HepG2 (cell line): ENCODE data around the gene CDK8. TPM values are rescaled to one million over a fixed set of nuclear protein-coding genes. Genes with fewer than 3 reads are reported as not detected.
A peak's percentile ranks its signal among the peaks of the same experiment; 100 is the strongest.

Experiments
- JARID2 ChIP-seq: sonication (generic); formaldehyde crosslinking; IDR thresholded peaks from 2 replicates; pipeline ENCODE4 v1.8.1; 2023; ENCODE audit warnings: missing genetic modification reagents, inconsistent platforms; ENCODE audit not compliant: insufficient replicate concordance
- KLF16 ChIP-seq, 2 experiments: sonication (generic) in 1 of 2; formaldehyde crosslinking in 1 of 2; IDR thresholded peaks; 2 replicates each; pipeline versions ENCODE4 v1.6.1 to v1.8.0; 2016 to 2023; ENCODE audit warnings: missing genetic modification reagents in 2 of 2, missing compliant biosample characterization in 1 of 2
- MBNL3 ChIP-seq: fragments of 250-450 bp; sonication (Bioruptor Pico); conservative IDR thresholded peaks from 2 replicates; pipeline ENCODE4 v1.8.0; 2022; ENCODE audit warnings: mild to moderate bottlenecking, inconsistent platforms
- MEF2D ChIP-seq: sonication (generic); formaldehyde crosslinking; IDR thresholded peaks from 2 replicates; pipeline ENCODE4 v1.5.1; 2020; ENCODE audit warnings: mild to moderate bottlenecking, missing genetic modification reagents
- MIER2 ChIP-seq: IDR thresholded peaks from 2 replicates; pipeline ENCODE4 v1.6.1; 2016; ENCODE audit warnings: missing biosample characterization, missing genetic modification reagents
- NAIF1 ChIP-seq: sonication (generic); formaldehyde crosslinking; IDR thresholded peaks from 2 replicates; pipeline ENCODE4 v1.5.0; 2020; ENCODE audit warnings: mild to moderate bottlenecking, missing genetic modification reagents, borderline replicate concordance
- NKX3-1 ChIP-seq: sonication (generic); formaldehyde crosslinking; IDR thresholded peaks from 2 replicates; pipeline ENCODE4 v1.5.0; 2020; ENCODE audit warnings: missing genetic modification reagents
- NRL ChIP-seq: sonication (generic); formaldehyde crosslinking; IDR thresholded peaks from 2 replicates; pipeline ENCODE4 v1.5.0; 2020; ENCODE audit warnings: missing genetic modification reagents, mild to moderate bottlenecking, moderate library complexity, borderline replicate concordance
- SIN3B ChIP-seq: fragments of 150-350 bp; IDR thresholded peaks from 2 replicates; pipeline ENCODE4 v1.6.1; 2014; ENCODE audit warnings: low read length
- TCF7L2 ChIP-seq: IDR thresholded peaks from 2 replicates; pipeline ENCODE4 v1.6.1; 2011; ENCODE audit warnings: mild to moderate bottlenecking, low read depth, low read length, moderate library complexity
- ZNF256 ChIP-seq: sonication (generic); formaldehyde crosslinking; conservative IDR thresholded peaks from 2 replicates; pipeline ENCODE4 v1.4.0; 2020; ENCODE audit warnings: missing genetic modification reagents
- ZNF317 ChIP-seq: sonication (generic); formaldehyde crosslinking; IDR thresholded peaks from 2 replicates; pipeline ENCODE4 v1.5.0; 2020; ENCODE audit warnings: mild to moderate bottlenecking, missing genetic modification reagents
- ZNF556 ChIP-seq: sonication (generic); formaldehyde crosslinking; IDR thresholded peaks from 2 replicates; pipeline ENCODE4 v1.4.0; 2020; ENCODE audit warnings: mild to moderate bottlenecking, missing genetic modification reagents, borderline replicate concordance
- ZNF567 ChIP-seq: sonication (generic); formaldehyde crosslinking; IDR thresholded peaks from 2 replicates; pipeline ENCODE4 v1.8.1; 2023; ENCODE audit warnings: mild to moderate bottlenecking, missing genetic modification reagents, borderline replicate concordance
- ZNF674 ChIP-seq: sonication (generic); formaldehyde crosslinking; IDR thresholded peaks from 2 replicates; pipeline ENCODE4 v1.5.0; 2020; ENCODE audit warnings: low read depth, mild to moderate bottlenecking, missing genetic modification reagents
- ZNF772 ChIP-seq: sonication (generic); formaldehyde crosslinking; IDR thresholded peaks from 2 replicates; pipeline ENCODE4 v1.5.0; 2020; ENCODE audit warnings: mild to moderate bottlenecking, missing genetic modification reagents
- polyA plus RNA-seq, 8 experiments: library from polyadenylated mRNA; depleted of rRNA in 3 of 8; stranded (reverse) in 7 of 8; unstranded in 1 of 8; fragments of >200 nt; fragmentation: Illumina TruSeq in 4 of 8; extraction: Trizol in 4 of 8; gene quantifications; 2 replicates each; pipeline versions ENCODE4 v1.2.1 to v1.2.3, GENCODE V29; 2011 to 2016; ENCODE audit warnings: low read depth in 4 of 8, missing spikeins in 1 of 8, mixed read lengths in 1 of 8; ENCODE audit not compliant: insufficient read depth in 1 of 8
- total RNA-seq, 5 experiments: library from RNA; depleted of rRNA; stranded (reverse); fragments of >200 nt; fragmentation: Illumina TruSeq; extraction: Trizol; gene quantifications; 2 replicates each; pipeline ENCODE4 v1.2.3, GENCODE V29; 2016; ENCODE audit warnings: low read depth in 1 of 5
- TF ChIP-seq, protein P1 (sequence below): sonication (generic); formaldehyde crosslinking; IDR thresholded peaks from 2 replicates; pipeline ENCODE4 v1.4.0; 2020; ENCODE audit warnings: missing genetic modification reagents, borderline replicate concordance
- TF ChIP-seq, protein P2 (sequence below): sonication (generic); formaldehyde crosslinking; IDR thresholded peaks from 2 replicates; pipeline ENCODE4 v1.4.0; 2020; ENCODE audit warnings: missing genetic modification reagents, borderline replicate concordance
- TF ChIP-seq, protein P3 (sequence below): sonication (generic); formaldehyde crosslinking; conservative IDR thresholded peaks from 2 replicates; pipeline ENCODE4 v1.8.0; 2022; ENCODE audit warnings: mild to moderate bottlenecking, moderate library complexity, missing genetic modification reagents
- TF ChIP-seq, protein P4 (sequence below): sonication (generic); formaldehyde crosslinking; IDR thresholded peaks from 2 replicates; pipeline ENCODE4 v1.8.1; 2023; ENCODE audit warnings: mild to moderate bottlenecking, missing genetic modification reagents, borderline replicate concordance
- TF ChIP-seq, protein P5 (sequence below): sonication (generic); formaldehyde crosslinking; conservative IDR thresholded peaks from 2 replicates; pipeline ENCODE4 v1.4.0; 2020; ENCODE audit warnings: missing genetic modification reagents

CDK8 gene
- total and polyA plus RNA-seq, 2 of the 13 experiments (the other 11 are each of a cell fraction or from before 2014, with no cell fraction given) = 15.8 to 16.4 TPM

DNA sequence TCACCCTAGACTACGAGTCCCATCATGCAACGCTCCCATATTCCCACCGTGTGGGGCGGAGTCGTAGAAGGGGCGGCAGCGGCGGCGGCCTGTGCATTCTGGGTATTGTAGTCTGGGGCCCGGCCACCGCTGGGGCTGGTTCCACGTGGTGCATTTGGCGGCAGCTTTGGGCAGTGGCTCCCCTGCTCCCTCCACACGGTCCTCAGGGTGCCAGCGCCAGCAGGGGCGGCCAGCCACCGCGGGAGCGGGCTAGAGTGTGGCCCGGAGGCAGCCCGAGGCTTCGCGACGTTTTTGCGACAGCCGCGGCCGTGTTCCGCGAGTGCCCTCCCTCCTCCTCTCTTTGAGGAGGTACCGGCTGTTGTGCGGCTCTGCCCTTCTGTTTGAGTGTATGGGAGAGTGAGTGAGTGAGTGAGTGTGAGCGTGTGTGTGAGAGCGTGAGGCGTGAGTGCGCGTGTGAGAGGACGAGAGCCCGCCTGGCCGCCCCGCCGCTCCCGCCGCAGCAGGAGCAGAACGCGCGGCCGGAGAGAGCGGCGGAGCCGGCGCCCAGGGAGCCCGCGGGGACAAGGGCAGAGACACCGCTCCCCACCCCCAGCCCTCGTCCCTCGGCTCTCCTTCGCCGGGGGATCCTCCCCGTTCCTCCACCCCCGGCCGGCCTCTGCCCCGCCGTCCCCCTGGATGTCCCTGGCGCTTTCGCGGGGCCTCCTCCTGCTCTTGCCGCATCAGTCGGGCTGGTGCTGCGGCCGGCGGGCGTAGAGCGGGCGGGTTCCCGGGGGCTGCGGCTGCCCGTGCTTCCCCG is at the start of gene CDK8 (continued):
- TF ChIP-seq ZNF567 (CRISPR knock-in tag) (no peak), MIER2 (CRISPR knock-in tag) (no peak), ZNF556 (no peak), NKX3-1 (CRISPR knock-in tag) (no peak), NAIF1 (CRISPR knock-in tag) (no peak), SIN3B (no peak), TCF7L2 (no peak), ZNF772 (no peak), NRL (CRISPR knock-in tag) (peak; percentile 73), KLF16 (CRISPR knock-in tag; IDR thresholded peaks at IDR 0.05) (no peak; a peak in 1 of 4 replicates), JARID2 (CRISPR knock-in tag) (no peak), ZNF317 (CRISPR knock-in tag) (no peak), ZNF256 (no peak), ZNF674 (no peak), MEF2D (CRISPR knock-in tag) (no peak), MBNL3 (CRISPR knock-in tag) (no peak)
- TF ChIP-seq, protein P1, sequence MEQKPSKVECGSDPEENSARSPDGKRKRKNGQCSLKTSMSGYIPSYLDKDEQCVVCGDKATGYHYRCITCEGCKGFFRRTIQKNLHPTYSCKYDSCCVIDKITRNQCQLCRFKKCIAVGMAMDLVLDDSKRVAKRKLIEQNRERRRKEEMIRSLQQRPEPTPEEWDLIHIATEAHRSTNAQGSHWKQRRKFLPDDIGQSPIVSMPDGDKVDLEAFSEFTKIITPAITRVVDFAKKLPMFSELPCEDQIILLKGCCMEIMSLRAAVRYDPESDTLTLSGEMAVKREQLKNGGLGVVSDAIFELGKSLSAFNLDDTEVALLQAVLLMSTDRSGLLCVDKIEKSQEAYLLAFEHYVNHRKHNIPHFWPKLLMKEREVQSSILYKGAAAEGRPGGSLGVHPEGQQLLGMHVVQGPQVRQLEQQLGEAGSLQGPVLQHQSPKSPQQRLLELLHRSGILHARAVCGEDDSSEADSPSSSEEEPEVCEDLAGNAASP (CRISPR knock-in tag) = no peak
- TF ChIP-seq, protein P2, sequence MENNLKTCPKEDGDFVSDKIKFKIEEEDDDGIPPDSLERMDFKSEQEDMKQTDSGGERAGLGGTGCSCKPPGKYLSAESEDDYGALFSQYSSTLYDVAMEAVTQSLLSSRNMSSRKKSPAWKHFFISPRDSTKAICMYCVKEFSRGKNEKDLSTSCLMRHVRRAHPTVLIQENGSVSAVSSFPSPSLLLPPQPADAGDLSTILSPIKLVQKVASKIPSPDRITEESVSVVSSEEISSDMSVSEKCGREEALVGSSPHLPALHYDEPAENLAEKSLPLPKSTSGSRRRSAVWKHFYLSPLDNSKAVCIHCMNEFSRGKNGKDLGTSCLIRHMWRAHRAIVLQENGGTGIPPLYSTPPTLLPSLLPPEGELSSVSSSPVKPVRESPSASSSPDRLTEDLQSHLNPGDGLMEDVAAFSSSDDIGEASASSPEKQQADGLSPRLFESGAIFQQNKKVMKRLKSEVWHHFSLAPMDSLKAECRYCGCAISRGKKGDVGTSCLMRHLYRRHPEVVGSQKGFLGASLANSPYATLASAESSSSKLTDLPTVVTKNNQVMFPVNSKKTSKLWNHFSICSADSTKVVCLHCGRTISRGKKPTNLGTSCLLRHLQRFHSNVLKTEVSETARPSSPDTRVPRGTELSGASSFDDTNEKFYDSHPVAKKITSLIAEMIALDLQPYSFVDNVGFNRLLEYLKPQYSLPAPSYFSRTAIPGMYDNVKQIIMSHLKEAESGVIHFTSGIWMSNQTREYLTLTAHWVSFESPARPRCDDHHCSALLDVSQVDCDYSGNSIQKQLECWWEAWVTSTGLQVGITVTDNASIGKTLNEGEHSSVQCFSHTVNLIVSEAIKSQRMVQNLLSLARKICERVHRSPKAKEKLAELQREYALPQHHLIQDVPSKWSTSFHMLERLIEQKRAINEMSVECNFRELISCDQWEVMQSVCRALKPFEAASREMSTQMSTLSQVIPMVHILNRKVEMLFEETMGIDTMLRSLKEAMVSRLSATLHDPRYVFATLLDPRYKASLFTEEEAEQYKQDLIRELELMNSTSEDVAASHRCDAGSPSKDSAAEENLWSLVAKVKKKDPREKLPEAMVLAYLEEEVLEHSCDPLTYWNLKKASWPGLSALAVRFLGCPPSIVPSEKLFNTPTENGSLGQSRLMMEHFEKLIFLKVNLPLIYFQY (CRISPR knock-in tag) = no peak
- TF ChIP-seq, protein P3, sequence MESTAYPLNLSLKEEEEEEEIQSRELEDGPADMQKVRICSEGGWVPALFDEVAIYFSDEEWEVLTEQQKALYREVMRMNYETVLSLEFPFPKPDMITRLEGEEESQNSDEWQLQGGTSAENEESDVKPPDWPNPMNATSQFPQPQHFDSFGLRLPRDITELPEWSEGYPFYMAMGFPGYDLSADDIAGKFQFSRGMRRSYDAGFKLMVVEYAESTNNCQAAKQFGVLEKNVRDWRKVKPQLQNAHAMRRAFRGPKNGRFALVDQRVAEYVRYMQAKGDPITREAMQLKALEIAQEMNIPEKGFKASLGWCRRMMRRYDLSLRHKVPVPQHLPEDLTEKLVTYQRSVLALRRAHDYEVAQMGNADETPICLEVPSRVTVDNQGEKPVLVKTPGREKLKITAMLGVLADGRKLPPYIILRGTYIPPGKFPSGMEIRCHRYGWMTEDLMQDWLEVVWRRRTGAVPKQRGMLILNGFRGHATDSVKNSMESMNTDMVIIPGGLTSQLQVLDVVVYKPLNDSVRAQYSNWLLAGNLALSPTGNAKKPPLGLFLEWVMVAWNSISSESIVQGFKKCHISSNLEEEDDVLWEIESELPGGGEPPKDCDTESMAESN = peak; percentile 82
- TF ChIP-seq, protein P4, sequence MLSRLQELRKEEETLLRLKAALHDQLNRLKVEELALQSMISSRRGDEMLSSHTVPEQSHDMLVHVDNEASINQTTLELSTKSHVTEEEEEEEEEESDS = no peak
- TF ChIP-seq, protein P5, sequence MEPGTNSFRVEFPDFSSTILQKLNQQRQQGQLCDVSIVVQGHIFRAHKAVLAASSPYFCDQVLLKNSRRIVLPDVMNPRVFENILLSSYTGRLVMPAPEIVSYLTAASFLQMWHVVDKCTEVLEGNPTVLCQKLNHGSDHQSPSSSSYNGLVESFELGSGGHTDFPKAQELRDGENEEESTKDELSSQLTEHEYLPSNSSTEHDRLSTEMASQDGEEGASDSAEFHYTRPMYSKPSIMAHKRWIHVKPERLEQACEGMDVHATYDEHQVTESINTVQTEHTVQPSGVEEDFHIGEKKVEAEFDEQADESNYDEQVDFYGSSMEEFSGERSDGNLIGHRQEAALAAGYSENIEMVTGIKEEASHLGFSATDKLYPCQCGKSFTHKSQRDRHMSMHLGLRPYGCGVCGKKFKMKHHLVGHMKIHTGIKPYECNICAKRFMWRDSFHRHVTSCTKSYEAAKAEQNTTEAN = peak; percentile 98
